Activated naive CD8-positive, alpha-beta T cell treated with anti-CD3 and anti-CD28 coated beads, Interleukin-2, amount 50 U/mL, for 24 hours (primary cell): ENCODE results near the gene DTWD2.
"Not testable (repeated sequence)": the region's sequence is repeated elsewhere in the genome, so short reads cannot be mapped to it uniquely, and the experiment has no call there.

Experiments
- ATAC-seq: fragments of 150-1000 bp; cut with Tn5 transposase; one replicate; pipeline ENCODE4 v1.10.0; 2021
- DNase-seq: peaks from one replicate; pipeline ENCODE4 v3.0.0; 2021
- H3K27ac Mint-ChIP-seq: one replicate; pipeline ENCODE4 v1.8.0; 2021; ENCODE audit warnings: mild to moderate bottlenecking, mixed read lengths
- H3K27me3 Mint-ChIP-seq: one replicate; pipeline ENCODE4 v1.8.0; 2021; ENCODE audit warnings: mixed read lengths
- H3K36me3 Mint-ChIP-seq: one replicate; pipeline ENCODE4 v1.8.0; 2021; ENCODE audit warnings: low read depth, mixed read lengths
- H3K4me1 Mint-ChIP-seq: one replicate; pipeline ENCODE4 v1.8.0; 2021; ENCODE audit warnings: mixed read lengths
- H3K4me3 Mint-ChIP-seq: one replicate; pipeline ENCODE4 v1.8.0; 2021; ENCODE audit warnings: mild to moderate bottlenecking, moderate library complexity, mixed read lengths
- H3K9me3 Mint-ChIP-seq: one replicate; pipeline ENCODE4 v1.8.0; 2021; ENCODE audit warnings: mixed read lengths

DTWD2 gene

DNA sequence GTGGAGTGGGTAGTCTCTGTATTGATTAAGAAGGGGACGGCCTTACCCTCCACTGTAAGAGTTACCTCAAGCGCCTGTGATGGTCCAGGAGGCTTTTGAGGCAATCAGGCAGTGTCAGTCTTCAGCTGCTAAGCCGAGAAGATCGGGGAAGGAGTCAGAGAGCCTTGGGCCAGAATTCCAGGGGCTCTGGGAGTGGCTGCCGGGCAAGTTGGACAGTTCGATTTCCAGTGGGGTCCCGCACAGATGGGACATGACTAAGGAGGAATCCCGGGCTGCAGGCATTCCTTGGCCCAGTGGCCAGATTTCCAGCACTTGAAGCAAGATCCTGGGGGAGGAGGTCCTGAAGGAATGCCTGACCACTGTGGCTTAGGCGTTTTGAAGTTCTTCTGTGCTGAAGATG lies 38.0 kb downstream of the DTWD2 start:
- H3K27me3 Mint-ChIP-seq, H3K27ac Mint-ChIP-seq, H3K36me3 Mint-ChIP-seq, H3K9me3 Mint-ChIP-seq, DNase-seq, H3K4me1 Mint-ChIP-seq, H3K4me3 Mint-ChIP-seq, ATAC-seq: not testable (repeated sequence)

DNA sequence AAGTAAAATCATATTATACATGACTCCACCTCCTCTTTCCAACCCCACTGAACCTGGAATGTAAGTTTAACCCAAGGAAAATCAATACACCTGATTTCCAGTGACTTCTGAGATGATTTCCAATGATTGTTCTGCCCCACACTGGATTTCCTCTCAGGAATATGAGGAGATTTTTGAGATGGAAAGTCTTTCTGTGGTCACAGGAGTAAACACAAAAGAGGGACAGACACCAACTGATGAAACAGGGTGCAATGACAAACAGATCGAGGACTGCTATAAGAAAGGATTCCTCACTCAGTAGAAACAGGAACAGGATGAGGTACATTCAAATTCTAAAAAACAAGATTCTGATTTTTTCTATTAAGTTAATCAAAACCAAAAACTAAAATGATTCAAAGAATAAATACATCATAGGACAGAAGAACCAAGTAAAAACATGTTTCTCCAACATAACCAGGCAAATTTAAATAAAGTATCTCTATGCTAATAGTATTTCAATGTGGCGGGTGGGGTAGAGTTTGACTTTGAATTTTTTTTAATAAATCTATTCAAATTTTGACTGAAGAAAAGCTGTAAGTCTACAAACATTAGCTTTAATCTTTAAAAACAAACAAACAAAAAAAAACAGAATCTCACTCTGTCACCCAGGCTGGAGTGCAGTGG lies 42.1 kb downstream of the DTWD2 start:
- ATAC-seq (no peak), DNase-seq (no peak)
- Mint-ChIP-seq H3K4me1 (no peaks in the 10 kb centered on the region), H3K27me3 (no peaks in the 10 kb centered on the region), H3K9me3 (no peaks in the 10 kb centered on the region), H3K27ac (no peak overlapping the region), H3K36me3 (peaks cover 2% of the 10 kb centered on the region), H3K4me3 (no peak overlapping the region)

DNA sequence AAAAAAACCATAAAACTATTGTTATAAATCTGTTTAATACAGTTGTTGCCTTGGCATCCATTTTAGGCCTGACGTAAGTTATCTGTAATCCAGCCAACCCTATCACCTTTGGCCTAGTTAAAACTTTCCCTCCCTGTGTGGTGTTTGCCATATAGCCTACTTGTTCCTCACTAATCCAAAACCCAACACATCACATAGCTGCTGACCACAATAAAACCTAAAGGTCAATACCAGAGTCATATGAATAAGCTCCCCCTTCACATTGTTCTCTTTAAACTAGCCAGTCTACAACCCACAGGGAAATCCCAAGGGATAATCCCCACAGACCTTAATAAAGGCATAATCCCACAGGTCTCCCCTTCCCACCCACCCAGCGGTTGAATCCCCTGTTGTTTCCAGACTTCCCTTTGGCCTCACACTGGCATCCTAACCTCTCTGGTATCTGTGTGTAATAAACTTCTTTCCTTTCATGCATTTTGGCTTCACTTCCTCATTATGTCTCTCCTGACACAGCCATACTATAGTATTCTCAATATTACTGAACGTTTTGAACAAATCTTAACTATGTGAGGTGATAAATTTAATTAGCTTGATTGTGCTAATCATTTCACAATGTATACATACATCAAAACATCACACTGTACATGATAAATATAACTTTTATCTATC lies 50.8 kb downstream of the DTWD2 start:
- peak; percentile 73 for ATAC-seq

DNA sequence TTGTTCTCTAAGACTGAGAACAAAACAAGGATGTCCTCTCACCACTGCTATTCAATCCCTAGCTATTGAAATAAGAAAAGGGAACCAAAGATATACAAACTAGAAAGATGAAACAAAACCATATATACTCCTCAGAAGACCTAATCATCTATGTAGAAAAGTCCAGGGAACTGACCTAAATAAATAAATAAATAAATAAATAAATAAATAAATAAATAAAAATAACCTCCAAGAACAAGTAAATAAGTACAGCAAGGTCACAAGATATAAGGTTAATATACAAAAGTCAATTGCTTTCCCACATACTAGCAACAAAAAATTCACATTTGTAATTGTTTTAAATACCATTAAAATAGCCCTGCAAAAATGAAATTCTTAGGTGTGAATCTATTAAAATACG lies 54.6 kb downstream of the DTWD2 start:
- no peaks in the 10 kb centered on the region for H3K9me3 Mint-ChIP-seq
- no peaks in the 10 kb centered on the region for H3K27me3 Mint-ChIP-seq
- no peak overlapping the region for H3K4me3 Mint-ChIP-seq
- no peak overlapping the region for H3K27ac Mint-ChIP-seq
- peaks cover 5% of the 10 kb centered on the region for H3K4me1 Mint-ChIP-seq
- ATAC-seq (no peak), DNase-seq (no peak)
- peaks cover 15% of the 10 kb centered on the region for H3K36me3 Mint-ChIP-seq

More for the DNA sequence above, 50.8 kb downstream of the DTWD2 start:
- DNase-seq = no peak
- H3K36me3 Mint-ChIP-seq = peaks cover 7% of the 10 kb centered on the region
- no peaks in the 10 kb centered on the region for H3K9me3 Mint-ChIP-seq
- H3K4me1 Mint-ChIP-seq = peaks cover 5% of the 10 kb centered on the region
- H3K27me3 Mint-ChIP-seq = no peaks in the 10 kb centered on the region
- H3K4me3 Mint-ChIP-seq = no peak overlapping the region
- no peak overlapping the region for H3K27ac Mint-ChIP-seq

DNA sequence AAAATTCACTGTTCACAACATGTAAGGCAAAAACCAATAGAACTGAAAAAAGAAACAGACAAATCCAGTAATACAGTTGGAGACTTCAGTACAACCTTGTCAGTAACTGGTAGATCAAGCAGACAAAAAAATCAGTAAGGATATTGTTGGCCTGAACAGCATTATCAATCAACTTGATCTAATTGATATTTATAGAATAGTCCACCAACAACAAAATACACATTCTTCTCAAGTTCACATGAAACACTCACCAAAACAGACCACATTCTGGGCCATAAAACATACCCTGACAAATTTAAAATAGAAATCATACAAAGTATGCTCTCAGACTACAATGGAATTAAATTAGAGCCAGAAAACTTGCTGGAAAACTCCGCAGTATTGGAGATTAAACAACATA lies 56.8 kb downstream of the DTWD2 start:
- H3K4me3 Mint-ChIP-seq = no peak overlapping the region
- DNase-seq = no peak
- no peak for ATAC-seq
- no peaks in the 10 kb centered on the region for H3K27me3 Mint-ChIP-seq
- peaks cover 16% of the 10 kb centered on the region for H3K36me3 Mint-ChIP-seq
- no peaks in the 10 kb centered on the region for H3K4me1 Mint-ChIP-seq
- H3K9me3 Mint-ChIP-seq = no peaks in the 10 kb centered on the region
- no peak overlapping the region for H3K27ac Mint-ChIP-seq

DNA sequence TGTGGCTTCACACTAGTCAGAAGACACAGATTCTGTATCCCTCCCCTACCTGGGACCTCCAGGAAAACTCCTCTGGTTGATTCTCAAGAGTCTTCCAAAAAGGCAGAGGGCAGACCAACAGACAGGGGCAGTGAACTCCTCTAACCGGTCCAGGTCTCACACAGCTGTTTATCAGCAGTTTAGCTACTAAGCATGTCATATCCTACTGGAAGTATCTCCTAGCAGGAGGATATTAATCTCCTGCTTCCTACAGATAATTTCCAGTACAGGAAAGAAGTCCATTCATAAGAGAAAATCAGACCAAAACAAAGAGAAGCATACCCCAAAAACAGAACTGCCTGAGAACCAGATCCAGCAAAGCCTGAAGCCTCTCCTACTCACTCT lies 64.3 kb downstream of the DTWD2 start:
- Mint-ChIP-seq H3K27me3 (no peaks in the 10 kb centered on the region), H3K9me3 (no peaks in the 10 kb centered on the region), H3K27ac (no peak overlapping the region), H3K4me3 (no peak overlapping the region), H3K4me1 (no peaks in the 10 kb centered on the region), H3K36me3 (peaks cover 7% of the 10 kb centered on the region)
- DNase-seq = no peak
- ATAC-seq = no peak

DNA sequence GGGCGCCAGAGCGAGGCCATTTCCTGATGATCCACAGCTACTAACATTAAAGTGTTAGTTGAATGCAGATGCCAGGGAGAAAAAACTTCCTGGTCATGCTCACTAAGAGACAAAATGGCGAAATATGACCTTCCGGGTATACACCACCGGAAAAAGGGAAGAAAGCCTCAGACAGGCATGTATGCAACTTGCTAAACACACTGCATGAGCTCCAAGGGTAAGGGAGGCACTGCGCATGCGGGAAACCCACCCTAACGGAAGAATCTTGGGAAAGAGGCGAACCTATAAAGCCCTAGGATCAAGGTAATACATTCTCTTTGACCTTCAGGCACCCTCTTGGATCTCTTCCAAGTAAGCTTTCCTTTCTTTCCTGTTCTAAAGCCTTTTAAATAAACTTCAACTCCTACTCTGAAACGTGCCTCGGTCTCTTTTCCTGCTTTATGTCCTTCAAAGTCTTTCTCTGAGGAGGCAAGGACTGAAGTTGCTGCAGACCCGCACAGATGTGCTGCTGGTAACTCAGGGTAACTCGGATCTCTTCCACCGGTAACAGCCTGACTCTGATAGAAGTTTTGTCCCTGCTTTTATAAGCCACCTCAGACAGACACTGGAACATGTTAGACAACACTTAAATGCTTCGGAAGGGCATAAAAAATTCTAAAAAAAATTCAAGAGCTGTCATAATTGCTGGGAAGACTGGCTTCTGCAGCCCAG lies 64.9 kb downstream of the DTWD2 start:
- Mint-ChIP-seq H3K27me3 (no peaks in the 10 kb centered on the region), H3K4me3 (no peak overlapping the region), H3K4me1 (no peaks in the 10 kb centered on the region), H3K36me3 (peaks cover 7% of the 10 kb centered on the region), H3K27ac (no peak overlapping the region), H3K9me3 (no peaks in the 10 kb centered on the region)
- no peak for DNase-seq
- ATAC-seq = no peak

DNA sequence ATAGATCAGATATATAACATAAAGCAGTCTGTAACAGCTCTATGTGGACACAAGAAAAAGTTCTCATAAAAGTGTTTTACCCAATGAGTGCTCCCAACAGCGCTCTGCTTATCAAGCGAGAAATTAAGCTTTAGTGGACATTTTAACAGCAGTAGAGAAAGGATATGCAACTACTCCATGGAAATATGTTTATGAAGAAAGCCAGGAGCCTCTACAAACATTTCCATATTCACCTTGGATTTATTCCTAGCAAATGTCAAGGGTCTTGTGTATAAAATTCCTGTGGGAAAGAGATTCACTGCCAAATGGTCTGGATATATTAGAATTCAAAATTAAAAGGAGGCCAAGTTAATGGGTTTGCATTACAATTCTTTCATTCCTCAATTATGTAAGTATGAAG lies 66.5 kb downstream of the DTWD2 start:
- no peaks in the 10 kb centered on the region for H3K27me3 Mint-ChIP-seq
- no peaks in the 10 kb centered on the region for H3K9me3 Mint-ChIP-seq
- ATAC-seq = no peak
- H3K4me1 Mint-ChIP-seq = no peaks in the 10 kb centered on the region
- H3K4me3 Mint-ChIP-seq = no peak overlapping the region
- peaks cover 7% of the 10 kb centered on the region for H3K36me3 Mint-ChIP-seq
- no peak overlapping the region for H3K27ac Mint-ChIP-seq
- DNase-seq = no peak

DNA sequence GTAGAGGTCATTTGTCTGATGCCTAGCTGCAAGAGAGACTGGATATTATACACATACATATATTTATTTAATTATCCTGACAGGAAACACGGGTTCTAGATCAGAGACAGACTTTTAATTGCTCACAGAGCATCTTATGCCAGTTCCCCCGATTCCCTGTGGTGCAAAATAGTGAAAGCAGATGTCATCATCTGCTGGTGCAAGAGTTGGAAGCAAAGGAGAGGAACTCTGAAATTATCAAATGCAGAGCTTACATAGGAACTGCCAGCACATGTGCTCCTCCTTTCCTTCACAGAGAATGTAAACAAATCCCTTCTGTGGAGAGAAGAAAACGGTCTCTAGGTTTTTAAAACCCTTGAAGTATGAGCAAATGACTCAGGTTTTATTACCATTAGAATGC lies 69.3 kb downstream of the DTWD2 start:
- ATAC-seq (no peak), DNase-seq (no peak)
- no peaks in the 10 kb centered on the region for H3K9me3 Mint-ChIP-seq
- H3K27ac Mint-ChIP-seq = no peak overlapping the region
- peaks cover 8% of the 10 kb centered on the region for H3K36me3 Mint-ChIP-seq
- H3K4me3 Mint-ChIP-seq = no peak overlapping the region
- no peaks in the 10 kb centered on the region for H3K4me1 Mint-ChIP-seq
- H3K27me3 Mint-ChIP-seq = no peaks in the 10 kb centered on the region

DNA sequence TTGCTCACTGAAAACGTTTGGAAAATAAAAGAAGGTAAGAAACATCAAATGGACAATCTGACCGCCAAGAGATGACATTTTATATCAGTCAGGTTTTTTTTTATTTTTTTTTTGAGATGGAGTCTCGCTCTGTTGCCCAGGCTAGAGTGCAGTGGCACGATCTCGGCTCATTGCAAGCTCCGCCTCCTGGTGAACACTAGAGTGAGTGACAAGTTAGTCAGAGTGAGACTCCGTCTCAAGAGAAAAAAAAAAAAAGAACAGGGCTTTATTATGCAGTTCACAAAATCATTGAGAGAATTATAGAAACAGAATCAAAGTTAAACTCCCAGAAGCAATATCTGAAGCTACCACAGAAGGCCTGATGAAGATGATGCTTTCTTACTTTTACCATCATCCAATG lies 70.1 kb downstream of the DTWD2 start:
- Mint-ChIP-seq H3K27ac (no peak overlapping the region), H3K36me3 (peaks cover 8% of the 10 kb centered on the region), H3K4me1 (no peaks in the 10 kb centered on the region), H3K27me3 (no peaks in the 10 kb centered on the region), H3K4me3 (no peak overlapping the region), H3K9me3 (no peaks in the 10 kb centered on the region)
- ATAC-seq = no peak
- DNase-seq = no peak

DNA sequence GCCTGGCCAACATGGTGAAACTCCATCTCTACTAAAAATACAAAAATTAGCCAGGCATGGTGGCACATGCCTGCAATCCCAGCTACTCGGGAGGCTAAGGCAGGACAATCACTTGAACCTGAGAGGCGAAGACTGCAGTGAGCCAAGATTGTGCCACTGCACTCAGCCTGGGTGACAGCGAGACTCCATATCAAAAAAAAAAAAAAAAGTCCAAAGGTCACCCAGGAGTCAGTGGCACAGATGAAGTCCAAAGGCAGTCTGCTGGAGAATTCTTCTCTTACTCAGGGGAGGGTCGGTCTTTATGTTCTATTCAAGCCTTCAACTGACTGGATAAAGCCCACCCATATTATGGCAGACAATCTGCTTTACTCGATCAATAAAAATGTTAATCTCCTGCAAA lies 80.8 kb downstream of the DTWD2 start:
- H3K9me3 Mint-ChIP-seq, ATAC-seq: not testable (repeated sequence)

DNA sequence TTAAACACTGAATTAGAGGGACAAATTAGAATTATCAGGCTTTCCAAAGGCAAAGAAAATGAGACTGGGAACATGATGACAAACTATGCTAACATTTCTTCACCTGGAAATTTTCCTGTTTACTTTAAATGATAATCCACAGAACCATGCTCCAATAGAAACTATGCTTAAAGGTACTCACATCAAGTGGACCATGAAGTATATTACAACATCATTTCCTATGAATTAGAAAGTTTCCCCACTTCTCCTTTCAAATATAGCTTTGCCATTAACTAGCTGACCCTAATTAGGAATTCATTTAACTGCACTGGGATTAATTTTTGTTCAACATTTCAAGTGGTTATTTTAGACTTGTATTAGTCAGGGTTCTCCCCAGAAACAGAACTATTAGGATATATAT lies 81.4 kb downstream of the DTWD2 start:
- H3K9me3 Mint-ChIP-seq = no peaks in the 10 kb centered on the region
- H3K4me3 Mint-ChIP-seq = no peak overlapping the region
- no peaks in the 10 kb centered on the region for H3K36me3 Mint-ChIP-seq
- DNase-seq = no peak
- H3K4me1 Mint-ChIP-seq = no peaks in the 10 kb centered on the region
- H3K27ac Mint-ChIP-seq = no peak overlapping the region
- no peak for ATAC-seq
- H3K27me3 Mint-ChIP-seq = no peaks in the 10 kb centered on the region

More for the DNA sequence above, 80.8 kb downstream of the DTWD2 start:
- H3K4me1 Mint-ChIP-seq, H3K27me3 Mint-ChIP-seq, DNase-seq, H3K27ac Mint-ChIP-seq, H3K36me3 Mint-ChIP-seq, H3K4me3 Mint-ChIP-seq: not testable (repeated sequence)

DNA sequence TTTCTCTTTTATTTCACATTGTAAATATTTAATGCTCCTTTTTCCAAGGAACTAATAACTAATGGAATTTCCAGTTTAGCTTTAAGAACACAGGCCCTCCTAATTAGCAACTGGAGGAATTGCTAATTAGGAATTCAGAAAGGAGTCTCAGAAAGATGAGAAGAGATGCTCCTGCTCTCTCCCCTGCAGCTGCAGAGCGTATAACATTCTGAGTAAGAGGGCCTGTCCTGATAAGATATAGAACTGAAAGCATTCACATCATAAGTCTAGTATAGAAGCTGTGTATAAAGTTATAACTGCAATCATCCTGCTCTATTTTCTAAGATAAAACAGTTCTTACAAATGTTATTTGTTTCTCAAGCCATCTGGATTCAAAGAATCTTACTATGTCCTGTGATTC lies 83.2 kb downstream of the DTWD2 start:
- no peaks in the 10 kb centered on the region for H3K27me3 Mint-ChIP-seq
- no peaks in the 10 kb centered on the region for H3K4me1 Mint-ChIP-seq
- no peak for DNase-seq
- H3K36me3 Mint-ChIP-seq = no peaks in the 10 kb centered on the region
- H3K9me3 Mint-ChIP-seq = no peaks in the 10 kb centered on the region
- no peak overlapping the region for H3K27ac Mint-ChIP-seq
- H3K4me3 Mint-ChIP-seq = no peak overlapping the region
- ATAC-seq = no peak

DNA sequence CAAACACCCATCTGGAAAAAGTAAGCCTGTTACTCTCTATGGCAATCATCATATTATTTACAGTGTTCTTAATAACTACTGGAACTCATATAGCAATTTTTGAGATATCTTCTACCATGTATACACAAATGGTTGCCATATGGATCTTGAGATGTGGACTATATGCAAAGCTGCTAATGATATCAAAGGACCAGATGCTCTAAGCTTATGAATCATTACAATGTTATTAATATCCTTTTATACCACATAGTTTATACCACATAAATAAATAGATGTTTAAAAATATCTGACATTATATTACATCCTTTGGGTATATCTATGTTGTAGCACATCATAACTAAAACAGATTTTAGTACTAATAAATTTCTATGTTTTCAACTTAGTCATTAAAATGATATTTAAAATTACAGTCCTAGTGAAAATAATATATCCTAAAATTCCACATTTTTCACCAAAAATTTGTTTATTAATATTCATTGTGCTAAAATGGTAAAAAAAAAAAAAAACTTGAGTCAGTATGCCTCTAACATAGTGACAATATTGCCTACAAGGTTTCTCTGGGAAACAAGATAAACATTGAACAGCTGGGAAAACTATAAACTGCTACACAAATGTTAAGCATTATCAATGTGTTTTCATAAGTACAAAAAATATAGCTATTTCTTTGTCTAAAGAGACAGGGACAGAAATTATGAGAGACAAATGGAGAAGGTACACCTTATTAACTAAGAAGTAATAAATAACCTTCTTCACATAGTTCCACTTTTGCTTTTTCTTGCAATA lies 85.5 kb downstream of the DTWD2 start:
- no peak overlapping the region for H3K4me3 Mint-ChIP-seq
- ATAC-seq = no peak
- DNase-seq = no peak
- no peaks in the 10 kb centered on the region for H3K9me3 Mint-ChIP-seq
- no peaks in the 10 kb centered on the region for H3K36me3 Mint-ChIP-seq
- no peaks in the 10 kb centered on the region for H3K4me1 Mint-ChIP-seq
- H3K27ac Mint-ChIP-seq = no peak overlapping the region
- no peaks in the 10 kb centered on the region for H3K27me3 Mint-ChIP-seq

DNA sequence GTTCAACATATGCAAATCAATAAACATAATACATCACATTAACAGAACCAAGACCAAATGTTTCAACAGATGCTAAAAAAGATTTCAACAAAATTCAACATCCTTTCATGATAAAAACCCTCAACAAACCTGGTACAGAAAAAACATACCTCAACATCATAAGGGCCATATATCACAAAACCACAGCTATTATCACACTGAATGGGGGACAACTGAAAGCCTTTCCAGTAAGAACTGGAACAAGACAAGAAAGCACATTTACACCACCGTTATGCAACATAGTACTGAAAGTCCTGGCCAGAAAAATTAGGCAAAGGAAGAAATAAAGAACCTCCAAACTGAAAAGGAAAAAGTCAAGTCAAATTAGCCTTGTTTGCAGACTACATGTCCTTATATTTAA lies 93.6 kb downstream of the DTWD2 start:
- Mint-ChIP-seq H3K4me3 (no peak overlapping the region), H3K27me3 (no peaks in the 10 kb centered on the region), H3K4me1 (no peaks in the 10 kb centered on the region), H3K36me3 (peaks cover 1% of the 10 kb centered on the region), H3K27ac (no peak overlapping the region), H3K9me3 (no peaks in the 10 kb centered on the region)
- no peak for ATAC-seq
- DNase-seq = no peak
